Left renal cortex interstitium (tissue), 4 donors: ENCODE measurements around the gene CALB2. TPM values are rescaled to one million over a fixed set of nuclear protein-coding genes. Genes with fewer than 3 reads are reported as not detected.

Experiments used
- DNase-seq, 4 donors: peaks; one replicate each; pipeline ENCODE4 v3.0.0-alpha.2; 2013; ENCODE audit warnings: low read depth in 4 of 4, low spot score in 2 of 4, missing footprints in 1 of 4
- polyA plus RNA-seq, 4 donors: library from polyadenylated mRNA; unstranded; fragments of 120-200 nt; gene quantifications; one replicate each; pipeline ENCODE4 v1.2.1, GENCODE V29; 2013; ENCODE audit not compliant: insufficient read length in 4 of 4

The CALB2 gene
- polyA plus RNA-seq, 4 donors, result 0.69 to 1.1 (median 0.85) TPM

DNA sequence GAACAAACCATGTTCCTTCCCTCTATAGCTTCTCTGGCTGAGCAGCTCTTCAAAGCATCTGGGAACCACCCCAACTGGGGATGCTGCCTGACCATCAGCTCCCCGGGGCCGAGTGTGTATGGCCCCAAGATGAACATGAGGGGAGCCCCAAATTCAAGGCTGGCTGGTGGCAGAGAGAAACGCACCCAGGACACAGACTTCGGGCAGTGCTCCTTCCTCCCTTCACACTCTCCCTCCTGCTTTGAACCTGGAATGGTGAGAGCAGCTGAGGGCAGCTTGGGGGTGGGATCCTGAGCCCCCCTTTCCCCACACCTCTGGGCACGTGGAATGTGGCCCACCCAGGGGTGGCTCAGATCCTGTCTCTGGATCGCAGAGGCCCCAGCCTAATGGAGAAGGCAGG lies 66.1 kb downstream of the CALB2 start:
- no peak for DNase-seq

DNA sequence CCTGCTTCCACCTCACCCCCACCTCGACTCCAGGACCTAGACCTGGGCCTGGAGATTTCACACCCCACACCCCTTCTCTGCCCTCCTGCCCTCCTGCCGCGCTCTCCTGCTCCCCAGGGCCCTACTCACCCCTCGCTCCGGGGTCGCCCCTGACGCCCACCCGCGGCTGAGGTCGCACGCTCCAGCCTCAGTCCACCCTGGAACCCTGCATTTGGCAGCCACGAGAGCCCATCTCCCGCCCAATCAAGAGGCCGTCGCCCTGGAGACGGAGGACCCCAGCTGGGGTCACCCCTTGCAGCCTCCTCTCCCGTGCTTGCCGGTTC lies 67.2 kb downstream of the CALB2 start:
- DNase-seq, result no peak

DNA sequence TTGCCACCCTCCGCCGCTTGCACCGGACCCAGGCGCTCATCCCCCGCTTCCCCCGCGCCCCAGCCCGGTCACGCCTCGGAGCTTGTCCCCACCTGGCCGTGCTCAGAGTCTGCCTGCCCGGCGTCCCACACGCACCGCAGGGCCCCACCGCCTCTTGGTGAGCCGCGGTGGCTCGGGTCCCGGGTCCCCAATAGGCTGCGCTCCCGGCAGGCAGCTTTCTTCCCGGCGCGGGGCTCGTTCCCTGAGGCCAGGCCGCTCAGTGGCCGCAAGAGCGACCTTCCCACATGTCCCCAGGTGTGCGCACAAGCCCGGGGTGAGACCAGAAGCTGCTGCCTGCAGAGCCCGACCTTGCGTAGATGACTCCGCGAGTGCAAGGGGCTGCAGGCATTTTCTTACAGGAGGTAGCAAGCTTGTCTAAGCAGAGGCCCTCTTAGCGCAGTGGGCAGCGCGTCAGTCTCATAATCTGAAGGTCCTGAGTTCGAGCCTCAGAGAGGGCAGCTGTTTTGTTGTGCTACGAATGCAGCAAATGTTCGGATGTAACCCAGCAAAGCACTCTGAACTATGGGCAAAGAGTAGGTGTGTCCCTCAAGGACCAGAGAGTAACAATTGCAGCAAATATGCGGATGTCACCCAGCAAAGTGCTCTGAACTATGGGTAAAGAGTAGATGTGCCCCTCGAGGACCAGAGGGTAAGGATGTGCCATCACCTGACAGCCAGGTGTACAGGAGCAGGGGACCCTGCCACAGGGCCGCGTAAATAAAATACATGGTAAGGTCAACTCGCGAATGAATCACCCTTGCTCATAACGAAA lies 67.8 kb downstream of the CALB2 start:
- peak in 1 of 4 donors; percentile 21 for DNase-seq

DNA sequence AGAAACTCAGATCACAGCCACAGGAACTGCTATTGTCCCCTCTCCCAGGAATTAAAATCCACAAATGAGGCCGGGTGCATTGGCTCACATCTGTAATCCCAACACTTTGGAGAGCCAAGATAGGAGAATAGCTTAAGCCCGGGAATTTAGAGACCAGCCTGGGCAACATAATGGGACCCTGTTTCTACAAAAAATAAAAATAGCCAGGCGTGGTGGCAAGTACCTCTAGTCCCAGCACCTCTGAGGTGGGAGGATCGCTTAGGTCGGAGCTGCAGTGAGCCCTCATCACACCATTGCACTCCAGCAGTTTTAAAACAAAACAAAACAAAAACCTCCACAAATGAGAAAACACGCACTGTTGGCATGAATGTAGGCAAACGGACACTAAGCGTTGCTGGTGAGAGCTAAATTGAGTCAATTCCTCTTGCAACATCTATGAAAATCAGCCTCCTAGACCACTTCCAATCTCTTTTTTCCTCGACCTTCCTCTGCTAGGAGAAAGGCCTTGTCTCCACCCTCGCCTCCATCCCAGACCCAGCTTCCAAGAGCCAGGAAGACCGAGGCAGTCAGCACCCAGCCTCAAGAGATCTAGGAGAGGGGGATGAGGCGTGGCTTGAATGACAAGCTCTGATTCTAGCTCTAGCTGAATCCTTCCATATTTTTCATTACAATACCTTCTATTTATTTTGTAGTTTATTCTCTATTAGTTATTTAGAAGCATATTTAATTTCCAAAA lies 68.5 kb downstream of the CALB2 start:
- DNase-seq, result no peak

DNA sequence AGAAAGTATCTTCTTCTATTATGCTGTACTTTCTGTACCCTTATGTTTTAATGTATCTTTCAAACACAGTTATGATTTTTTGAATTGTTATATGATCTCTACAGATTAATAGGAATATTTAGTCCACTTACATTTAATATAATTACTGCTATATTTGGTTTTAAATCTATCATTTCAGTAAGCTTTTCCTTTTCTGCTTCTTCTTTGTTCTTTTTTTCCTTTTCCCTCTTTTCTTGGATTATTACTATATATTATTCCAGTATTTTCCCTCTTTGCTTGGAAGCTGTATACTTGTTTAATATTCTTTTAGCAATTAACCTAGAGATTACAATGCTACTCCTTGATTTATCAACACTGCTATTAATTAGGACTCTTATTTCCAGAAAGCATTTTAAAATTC lies 69.9 kb downstream of the CALB2 start:
- no peak for DNase-seq

- DNase-seq, result no peak
Measured at GRCh38 chr16:71428883-71429282, 70.4 kb downstream of the CALB2 start.

DNA sequence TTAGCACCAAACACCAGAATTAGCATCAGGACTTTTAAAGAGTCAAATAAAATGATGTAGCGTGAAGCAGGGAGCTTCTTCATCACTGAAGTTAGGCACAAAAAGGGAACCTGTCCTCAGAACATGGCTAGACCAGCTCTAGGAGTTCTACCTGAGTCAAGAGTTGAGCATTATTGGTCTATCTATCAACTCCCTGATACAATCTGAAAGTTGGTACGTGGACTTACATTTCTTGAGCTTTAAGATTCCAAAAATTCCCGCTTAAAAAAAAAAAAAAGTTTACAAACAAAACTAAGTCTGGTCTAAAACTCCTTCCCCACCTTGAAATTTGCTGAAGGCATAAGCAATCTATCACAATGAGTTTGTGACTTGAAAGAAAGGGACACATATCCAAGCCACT lies 71.1 kb downstream of the CALB2 start:
- no peak for DNase-seq

DNA sequence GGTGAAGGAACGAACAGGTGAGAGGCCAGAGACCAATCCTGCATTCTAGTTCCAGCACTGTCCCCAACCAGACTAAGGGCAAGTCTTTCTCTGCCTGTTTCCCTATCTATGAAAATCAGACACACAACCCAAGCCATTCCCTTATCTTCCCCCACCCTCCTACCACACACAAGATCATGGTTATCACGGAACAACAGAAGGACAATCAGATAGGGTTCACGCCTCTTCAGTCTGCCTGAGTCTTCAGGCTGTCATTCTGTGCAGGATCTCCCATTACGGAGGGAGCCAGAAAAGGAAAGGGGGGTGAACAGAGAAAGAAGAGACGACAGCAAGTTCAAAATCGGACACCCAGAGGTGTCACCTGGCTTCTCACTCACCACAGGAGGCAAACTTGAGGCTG lies 72.2 kb downstream of the CALB2 start:
- DNase-seq, result no peak

- no peak for DNase-seq
Measured at GRCh38 chr16:71431176-71431575, 72.7 kb downstream of the CALB2 start.

- no peak for DNase-seq
Measured at GRCh38 chr16:71431991-71432390, 73.5 kb downstream of the CALB2 start.

- no peak for DNase-seq
Measured at GRCh38 chr16:71432906-71433305, 74.4 kb downstream of the CALB2 start.

DNA sequence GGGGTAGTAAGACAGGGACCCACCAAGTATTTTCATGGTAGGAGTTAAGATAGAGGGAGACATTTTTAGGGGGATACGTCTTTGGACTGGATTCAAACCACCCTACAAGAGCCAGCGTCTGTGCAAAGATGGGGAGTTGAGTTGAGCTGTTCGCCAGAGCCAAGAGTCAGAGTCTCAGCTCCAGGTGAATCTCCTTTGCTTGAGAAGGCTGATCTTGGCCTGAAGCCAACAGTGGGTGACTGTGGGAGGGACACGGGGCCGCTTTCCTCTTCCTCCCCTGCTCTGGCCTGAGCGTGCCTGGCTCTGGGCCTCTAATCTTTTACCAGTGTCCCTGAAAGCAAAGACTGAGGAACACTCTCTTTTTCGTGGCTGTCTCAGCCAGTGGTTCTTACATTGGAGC lies 78.0 kb downstream of the CALB2 start:
- no peak for DNase-seq

DNA sequence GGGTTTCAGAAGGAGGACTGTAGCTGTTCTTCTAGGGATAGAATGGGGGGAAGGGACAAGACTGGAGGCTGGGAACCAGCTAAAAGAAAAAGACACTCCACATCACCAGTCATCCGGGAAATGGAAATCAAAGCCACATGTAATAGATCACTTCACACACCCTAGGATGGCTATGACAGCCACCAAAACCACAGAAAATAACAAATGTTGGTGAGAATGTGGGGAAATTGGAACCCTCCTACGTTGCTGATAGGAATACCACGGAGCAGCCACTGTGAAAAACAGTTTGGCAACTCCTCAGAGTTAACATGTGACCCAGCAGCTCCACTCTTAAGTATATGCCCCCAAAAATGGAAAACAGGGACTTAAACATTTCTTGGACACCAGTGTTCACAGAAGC lies 81.0 kb downstream of the CALB2 start:
- DNase-seq, result no peak

Other genes with a start within 250 kb of the CALB2 start
- gene HYDIN, start 128.0 kb upstream of the CALB2 start, polyA plus RNA-seq, result 10 to 100 TPM in 3 of 4 donors, 1 to 10 TPM in 1; 8.8 to 17.9 (median 14.8) TPM
- gene CMTR2, start 69.3 kb upstream of the CALB2 start, polyA plus RNA-seq, result 10 to 100 TPM; 40.4 to 69.9 (median 52.3) TPM
- not detected for gene TLE7, start 83.3 kb downstream of the CALB2 start, polyA plus RNA-seq
- gene ZNF23, start 103.5 kb downstream of the CALB2 start, polyA plus RNA-seq, result 10 to 100 TPM; 13.2 to 20.2 (median 16.8) TPM
- gene ZNF19, start 130.6 kb downstream of the CALB2 start, polyA plus RNA-seq, result 10 to 100 TPM; 11.8 to 19.6 (median 13.4) TPM
- under 1 TPM; 0.27 to 0.55 (median 0.31) TPM for gene CHST4, start 167.7 kb downstream of the CALB2 start, polyA plus RNA-seq
- under 1 TPM; 0.06 to 0.20 (median 0.09) TPM for gene TAT, start 218.4 kb downstream of the CALB2 start, polyA plus RNA-seq